Islet precursor cell (in vitro differentiated cells): ENCODE data around the gene TMEM121.
"Not testable (repeated sequence)": the region's sequence is repeated elsewhere in the genome, so short reads cannot be mapped to it uniquely, and the experiment has no call there.

ENCODE experiments used
- DNase-seq: peaks from one replicate; pipeline ENCODE4 v3.0.0-alpha.2; 2018

TMEM121 gene

GRCh38 chr14:105571181-105571951 is 45.0 kb downstream of the TMEM121 start:
- DNase-seq: peak; percentile 24

- DNase-seq: not testable (repeated sequence)
Observed at GRCh38 chr14:105572063-105572462, 45.7 kb downstream of the TMEM121 start.

- DNase-seq: peak; percentile 7
Observed at GRCh38 chr14:105573841-105574240, 47.5 kb downstream of the TMEM121 start.

- not testable (repeated sequence) for DNase-seq
Observed at GRCh38 chr14:105574411-105574810, 48.0 kb downstream of the TMEM121 start.

- DNase-seq: peak; percentile 9
Observed at GRCh38 chr14:105575016-105575700, 48.8 kb downstream of the TMEM121 start.

GRCh38 chr14:105576525-105577088 is 50.2 kb downstream of the TMEM121 start:
- no peak for DNase-seq

- peak; percentile 15 for DNase-seq
Observed at GRCh38 chr14:105577314-105577861, 51.0 kb downstream of the TMEM121 start.

- DNase-seq: no peak
Observed at GRCh38 chr14:105578070-105578469, 51.7 kb downstream of the TMEM121 start.

- DNase-seq: not testable (repeated sequence)
Observed at GRCh38 chr14:105579221-105579620, 52.8 kb downstream of the TMEM121 start.
